NT2/D1 (cell line): ENCODE data around the gene PLEKHG5.

ENCODE experiments used
- SUZ12 ChIP-seq: IDR thresholded peaks from 2 replicates; pipeline ENCODE4 v1.6.1; 2011; ENCODE audit not compliant: insufficient read length, insufficient read depth; ENCODE audit errors: extremely low read depth
- ZNF274 ChIP-seq: IDR thresholded peaks from 2 replicates; pipeline ENCODE4 v1.6.1; 2011; ENCODE audit warnings: mild to moderate bottlenecking, low read depth, low read length

DNA sequence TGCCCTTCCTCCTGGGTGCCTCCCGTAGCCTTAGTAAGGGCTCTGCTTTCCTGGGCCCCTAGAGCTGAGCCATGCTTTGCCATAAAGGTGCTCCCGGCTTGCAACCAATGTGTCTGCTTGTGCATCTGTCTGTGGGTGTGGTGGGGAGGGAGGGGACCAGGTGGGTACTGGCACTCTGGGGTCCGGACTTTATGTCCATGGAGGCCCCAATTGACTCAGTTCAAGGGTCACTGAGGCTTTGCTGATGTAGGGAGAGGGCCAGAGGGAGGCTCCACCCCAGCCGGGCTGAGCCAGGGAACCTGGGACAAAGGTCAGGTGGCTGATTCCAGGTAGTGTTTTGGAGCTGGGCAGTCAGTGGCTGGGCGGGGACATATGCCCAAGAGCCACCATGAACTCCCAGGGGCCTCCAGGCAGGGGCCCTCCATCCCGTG lies 40.5 kb downstream of the PLEKHG5 start:
- no peak for TF ChIP-seq SUZ12
- TF ChIP-seq ZNF274: no peak
